GM18867 (cell line): ENCODE measurements around the gene OOEP.

Experiments used
- ATAC-seq: cut with Tn5 transposase; IDR thresholded peaks from one replicate; pipeline ENCODE4 v1.9.1; 2021; ENCODE audit warnings: mild to moderate bottlenecking, moderate library complexity; ENCODE audit not compliant: unreplicated experiment

Gene OOEP

DNA sequence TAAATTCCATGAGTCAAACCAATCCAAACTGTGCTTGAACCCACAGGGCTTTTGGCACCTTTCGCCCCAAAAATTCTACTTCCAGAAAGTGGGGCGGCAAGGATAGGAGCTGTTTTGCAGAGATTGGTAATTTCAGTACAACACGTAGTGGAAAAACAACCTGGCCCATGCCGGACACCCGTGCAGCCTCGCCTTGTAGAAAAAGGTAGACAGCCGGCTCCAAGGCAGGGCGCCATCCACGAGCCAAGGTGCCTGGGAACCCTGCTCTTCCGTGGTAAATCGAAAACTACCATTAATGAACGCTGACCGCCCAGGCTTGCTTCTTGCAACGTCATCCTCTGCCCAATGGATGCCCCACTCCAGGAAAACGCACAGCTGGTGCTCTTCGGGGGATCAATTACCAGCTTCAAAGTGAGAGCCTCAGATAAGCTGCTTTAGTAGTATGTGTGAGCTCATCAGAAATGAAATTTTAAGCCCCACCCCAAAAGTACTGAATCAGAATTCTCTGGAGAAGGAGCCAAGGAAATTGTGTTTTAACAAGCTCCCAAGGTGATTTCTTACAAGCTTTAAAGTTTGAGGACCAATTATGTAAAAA, 1.8 kb downstream of the OOEP start:
- no peak for ATAC-seq

DNA sequence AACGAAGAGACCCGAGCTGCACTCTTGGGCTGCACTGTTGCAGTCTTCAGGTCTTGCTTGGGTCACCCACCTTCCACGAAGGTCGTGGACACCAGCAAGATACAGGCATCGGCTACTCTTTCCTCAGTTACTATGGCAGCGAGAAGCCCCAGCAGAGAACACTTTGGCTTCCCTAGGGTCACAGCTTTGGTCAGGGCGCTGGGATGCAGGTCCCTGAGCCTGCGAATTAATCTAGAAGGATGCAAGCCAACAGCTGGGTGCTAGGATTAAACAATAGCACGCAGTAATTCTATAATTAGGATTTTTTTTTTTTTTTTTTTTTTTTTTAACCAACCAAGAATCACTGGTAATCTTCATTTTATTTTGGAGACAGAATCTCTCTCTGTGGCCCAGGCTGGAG, 5.1 kb downstream of the OOEP start:
- ATAC-seq = no peak

DNA sequence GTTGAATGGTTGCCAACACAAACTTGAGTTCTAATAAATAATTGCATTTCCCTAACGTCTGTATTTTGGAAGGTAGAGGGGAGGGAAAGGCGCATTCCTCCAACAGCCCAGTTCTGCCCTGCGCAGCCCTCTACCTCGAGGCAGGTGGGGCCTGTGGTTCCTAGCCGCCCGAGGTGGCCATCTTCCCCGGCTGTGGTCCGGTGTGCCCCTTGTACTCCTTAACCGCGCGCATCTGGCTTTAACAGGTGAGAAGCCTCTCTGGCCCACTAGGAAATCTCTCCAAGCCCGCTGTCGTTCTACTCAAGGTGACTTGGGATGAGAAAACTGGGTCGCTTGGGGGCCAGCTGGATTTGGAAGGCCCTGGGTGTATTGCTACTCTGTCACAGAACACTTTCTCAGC, 5.6 kb downstream of the OOEP start:
- no peak for ATAC-seq

DNA sequence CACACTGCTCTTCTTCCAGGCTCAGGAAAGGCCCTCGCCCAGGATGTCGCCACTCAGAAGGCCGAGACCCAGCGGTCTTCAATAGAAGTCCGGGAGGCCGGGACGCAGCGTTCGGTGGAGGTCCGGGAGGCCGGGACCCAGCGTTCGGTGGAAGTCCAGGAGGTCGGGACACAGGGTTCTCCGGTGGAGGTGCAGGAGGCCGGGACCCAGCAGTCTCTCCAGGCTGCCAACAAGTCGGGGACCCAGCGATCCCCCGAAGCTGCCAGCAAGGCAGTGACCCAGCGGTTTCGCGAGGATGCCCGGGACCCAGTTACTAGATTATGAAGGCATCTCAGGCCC, 6.2 kb downstream of the OOEP start:
- ATAC-seq = no peak

DNA sequence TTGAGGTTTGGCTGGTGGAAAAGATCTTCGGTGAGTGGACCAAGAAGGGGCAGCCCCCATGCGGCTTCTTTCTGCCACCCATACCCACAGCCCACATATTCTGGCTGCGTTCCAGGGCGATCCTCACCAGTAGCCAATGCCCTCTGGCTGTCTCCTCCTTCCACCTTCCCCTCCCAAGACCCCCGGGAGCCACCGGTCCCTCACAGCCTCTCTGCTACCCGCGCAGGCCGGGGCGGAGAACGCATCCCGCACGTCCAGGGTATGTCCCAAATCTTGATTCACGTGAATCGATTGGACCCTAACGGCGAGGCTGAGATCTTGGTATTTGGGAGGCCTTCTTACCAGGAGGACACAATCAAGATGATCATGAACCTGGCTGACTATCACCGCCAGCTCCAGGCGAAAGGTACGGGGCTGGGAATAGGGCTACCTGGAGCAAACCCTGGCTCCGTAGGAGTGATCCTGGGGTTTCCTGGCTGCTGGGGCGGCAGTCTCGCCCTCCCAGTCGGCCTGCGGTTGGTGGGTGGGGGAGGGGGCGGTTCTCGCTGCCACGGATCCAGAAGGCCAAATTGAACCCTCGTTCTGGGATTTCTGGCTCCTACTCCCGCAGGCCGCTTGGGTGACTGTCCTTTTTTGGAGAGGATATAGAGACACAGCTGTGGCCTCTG, 6.7 kb downstream of the OOEP start:
- no peak for ATAC-seq

DNA sequence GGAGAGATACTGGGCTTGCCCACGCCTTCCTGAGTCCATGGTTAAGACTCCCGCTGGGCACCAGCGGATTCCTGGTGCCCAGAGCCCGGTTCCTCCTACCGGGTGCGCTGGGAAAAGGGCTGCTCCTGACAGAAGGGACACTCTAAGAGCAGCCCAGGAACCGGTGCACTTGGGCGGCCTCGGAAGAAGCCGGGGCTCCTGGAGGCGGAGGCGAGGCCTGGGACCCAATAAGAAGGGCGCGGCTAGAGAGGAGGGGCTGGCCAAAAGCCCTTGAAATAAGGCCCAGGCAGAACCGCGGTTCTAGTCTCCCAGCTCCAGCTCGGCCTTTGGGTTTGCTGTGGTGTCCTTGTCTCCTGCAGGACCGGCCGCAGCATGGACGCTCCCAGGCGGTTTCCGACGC, 7.3 kb downstream of the OOEP start, which contains the start of gene KHDC3L:
Gene KHDC3L (plus strand): TSS at position 301 of the 400 bp plus-strand sequence. CDS start 72 bp downstream, at position 373.
- no peak for ATAC-seq

DNA sequence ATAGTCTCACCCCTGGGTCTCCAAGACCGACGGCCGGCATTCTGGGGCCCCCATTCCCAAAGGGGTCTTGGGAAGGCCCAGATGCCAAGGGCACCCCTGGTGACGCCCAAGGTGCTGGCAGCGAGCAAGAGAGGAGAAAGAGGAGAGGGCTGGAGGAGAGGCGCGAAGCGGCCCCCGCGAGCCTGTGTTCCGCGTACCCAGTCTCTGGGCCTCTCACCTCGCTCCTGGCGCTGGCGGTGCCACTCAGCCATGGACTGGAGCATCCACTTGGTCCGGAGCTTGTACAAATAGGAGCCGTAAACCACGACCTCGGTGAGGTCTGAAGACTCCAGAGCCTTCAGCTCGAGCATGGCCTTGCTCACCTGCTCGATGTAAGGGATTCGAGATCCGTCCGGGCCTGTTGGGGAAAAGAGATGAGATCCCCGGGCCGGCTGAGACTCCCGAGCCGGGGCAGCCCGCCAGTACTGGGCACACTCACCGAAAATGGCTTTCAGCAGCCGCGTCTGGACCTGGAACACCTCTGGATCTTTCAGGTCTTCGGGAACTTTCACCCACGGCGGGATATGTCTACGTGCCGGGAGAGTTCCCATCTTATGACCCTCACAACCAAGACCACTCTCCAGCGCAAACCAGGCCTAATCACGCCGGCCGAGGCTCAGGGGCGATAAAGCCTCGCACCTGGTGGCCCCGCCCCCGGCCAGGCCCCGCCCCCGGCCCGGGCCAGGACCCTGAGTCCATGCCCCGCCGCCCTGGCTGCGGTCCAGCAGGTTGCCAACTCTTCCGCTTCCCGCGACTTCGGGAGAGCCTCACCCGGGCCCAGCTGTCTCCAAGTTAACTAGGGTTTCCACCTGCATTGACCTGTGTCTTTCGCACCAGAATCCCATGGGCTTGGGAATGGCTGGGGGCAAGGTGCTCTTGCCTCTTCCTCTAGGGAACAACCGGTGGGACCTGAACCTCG, 15.8 kb downstream of the OOEP start, which contains the start of gene DPPA5:
Gene DPPA5 (minus strand): TSS at position 641 of the 958 bp plus-strand sequence. CDS start 51 bp downstream, at position 590.
- ATAC-seq = no peak

DNA sequence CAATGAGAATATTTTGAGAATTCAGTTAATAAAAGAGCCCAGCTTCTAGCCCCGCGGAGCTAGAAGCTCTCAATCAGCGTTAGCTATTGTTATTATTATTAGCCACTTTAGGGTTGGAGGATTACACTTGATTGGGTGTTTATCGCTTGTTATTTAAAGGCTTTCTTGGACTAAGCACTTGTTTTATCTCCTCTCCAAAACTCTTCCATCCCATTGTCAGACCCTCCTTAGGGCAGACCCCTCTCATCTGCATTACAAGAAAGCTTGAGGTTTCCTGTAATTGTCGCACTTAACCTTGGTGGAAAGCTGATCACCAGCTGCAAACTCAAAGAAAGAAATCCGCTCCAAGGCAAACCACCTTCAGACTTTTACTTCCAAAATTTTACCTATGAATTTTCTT, 20.4 kb downstream of the OOEP start:
- no peak for ATAC-seq

DNA sequence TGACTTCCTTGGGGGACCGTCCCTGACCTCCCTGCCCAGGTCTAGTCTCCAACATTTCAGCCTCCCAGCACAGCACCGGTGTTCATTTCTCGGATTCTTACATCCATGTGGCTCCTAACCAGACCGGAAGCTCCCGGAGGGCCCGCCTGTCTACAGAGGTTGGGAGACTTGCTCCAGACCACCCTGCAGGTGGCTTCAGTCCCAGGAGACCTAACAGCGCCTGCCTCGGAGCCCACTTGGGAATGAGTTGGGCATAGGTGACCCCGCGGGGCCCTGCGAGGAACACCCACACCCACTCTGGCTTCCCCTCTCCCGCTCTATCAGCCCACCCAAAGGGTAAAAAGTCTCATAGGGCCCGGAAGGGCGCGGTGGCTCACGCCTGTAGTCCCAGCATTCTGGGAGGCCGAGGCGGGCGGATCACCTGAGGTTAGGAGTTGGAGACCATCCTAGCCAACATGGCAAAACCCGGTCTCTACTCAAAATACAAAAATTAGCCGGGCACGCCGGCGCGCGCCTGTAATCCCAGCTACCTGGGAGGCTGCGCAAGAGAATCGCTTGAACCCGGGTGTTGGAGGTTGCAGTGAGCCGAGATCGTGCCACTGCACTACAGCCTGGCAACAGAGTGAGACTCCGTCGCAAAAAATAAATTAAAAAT, 21.0 kb downstream of the OOEP start:
- no peak for ATAC-seq

DNA sequence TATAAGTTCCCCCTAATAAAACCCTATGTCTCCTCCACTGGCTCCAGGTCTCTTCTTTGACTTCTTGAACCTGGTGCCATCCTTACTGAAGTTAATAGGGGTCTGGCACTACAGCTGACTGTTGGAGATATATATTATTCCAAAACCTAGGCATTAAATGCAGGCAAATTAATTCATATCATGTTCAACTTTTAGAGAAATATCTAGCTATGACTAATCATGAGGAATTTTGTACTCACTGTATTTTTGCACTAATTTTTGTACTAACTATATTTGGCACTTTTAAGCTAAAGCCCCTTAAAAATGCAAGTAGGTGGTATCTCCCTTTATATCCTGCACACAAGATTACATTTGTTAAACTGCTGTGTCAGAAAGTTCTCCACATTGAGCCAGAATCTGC, 26.5 kb downstream of the OOEP start:
- ATAC-seq = no peak

DNA sequence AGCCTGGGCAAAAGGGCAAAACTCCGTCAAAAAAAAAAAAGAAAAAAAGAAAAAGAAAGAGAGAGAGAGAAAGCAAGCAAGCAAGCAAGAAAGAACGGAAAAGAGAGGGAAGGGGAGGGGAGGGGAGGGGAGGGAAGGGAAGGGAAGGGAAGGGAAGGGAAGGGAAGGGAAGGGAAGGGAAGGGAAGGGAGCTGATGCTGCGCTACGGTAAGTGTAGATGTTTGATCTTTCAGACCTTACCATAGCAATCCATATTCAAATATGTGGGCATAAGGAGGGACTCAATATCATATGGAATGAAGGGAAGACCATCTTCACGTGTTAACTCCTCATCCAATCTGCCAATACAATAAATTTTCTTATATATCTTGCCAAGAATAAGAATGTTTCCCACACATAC, 27.5 kb downstream of the OOEP start:
- no peak for ATAC-seq

DNA sequence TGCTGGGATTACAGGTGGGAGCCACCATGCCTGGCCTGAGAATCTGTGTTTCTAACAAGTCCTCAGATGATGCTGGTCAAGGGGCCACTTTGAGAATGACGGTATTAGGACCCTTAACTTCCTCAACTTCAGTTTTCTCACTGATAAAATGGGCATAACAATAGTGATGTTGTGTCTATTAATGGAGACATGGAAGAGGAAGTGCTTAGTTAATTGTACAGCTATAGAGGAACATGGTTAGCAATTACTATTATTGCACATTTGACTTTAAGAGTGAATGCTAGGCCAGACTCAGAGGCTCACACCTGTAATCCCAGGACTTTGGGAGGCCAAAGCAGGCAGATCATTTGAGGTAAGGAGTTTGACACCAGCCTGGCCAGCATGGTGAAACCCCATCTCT, 28.4 kb downstream of the OOEP start:
- no peak for ATAC-seq

DNA sequence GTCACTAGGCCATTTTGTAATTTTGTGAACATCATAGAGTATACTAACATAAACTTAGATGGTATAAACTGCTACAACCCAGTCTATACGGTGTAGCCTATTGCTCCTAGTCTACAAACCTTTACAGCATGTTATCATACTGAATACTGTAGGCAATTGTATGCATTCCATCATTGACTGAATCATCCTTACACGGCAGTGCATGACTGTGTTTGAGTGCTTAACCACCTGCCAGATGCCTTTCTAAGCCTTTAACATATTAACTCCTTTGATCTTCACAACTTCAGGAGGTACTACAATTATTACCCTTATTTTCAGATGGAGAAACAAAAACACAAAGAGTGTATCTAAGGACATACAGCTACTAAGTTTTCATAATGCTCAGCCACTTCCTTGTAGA, 29.6 kb downstream of the OOEP start:
- no peak for ATAC-seq

DNA sequence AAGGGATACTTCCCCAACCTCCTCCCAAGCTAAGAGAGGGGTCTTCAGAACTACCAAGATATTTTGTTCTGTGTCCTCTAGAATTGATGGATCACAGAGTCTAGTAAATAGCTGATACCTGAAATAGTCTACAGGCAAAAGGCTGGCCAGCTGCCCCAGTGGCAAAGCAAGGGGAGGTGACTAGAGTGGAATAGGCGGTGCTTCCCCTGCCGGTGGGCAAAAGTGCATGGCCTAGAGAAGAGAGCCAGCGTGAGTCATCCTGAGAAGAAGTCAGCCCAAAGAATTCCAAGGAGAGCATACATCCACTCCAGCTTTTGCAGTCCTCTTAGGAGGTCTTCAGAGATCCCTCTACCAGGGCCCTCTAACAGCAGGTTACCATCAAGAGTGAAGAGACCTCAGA, 30.4 kb downstream of the OOEP start:
- no peak for ATAC-seq

DNA sequence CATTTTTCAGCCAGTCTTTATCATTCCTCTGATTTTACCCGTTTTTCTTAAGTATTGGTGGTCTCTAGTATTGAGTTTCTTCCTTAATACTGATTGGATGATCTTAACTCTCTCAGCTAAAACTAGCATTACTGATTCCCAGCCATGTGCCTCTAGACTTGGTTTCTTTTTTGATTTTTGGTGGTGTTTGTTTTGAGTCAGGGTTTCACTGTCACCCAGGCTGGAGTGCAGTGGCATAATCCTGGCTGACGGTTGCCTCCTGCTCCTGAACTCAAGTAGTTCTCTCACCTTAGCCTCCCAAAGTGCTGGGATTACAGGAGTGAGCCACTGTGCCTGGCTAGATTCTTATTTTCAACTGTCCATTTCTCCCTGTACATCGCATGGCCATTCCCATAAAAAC, 40.5 kb downstream of the OOEP start:
- peak; percentile 73 for ATAC-seq

DNA sequence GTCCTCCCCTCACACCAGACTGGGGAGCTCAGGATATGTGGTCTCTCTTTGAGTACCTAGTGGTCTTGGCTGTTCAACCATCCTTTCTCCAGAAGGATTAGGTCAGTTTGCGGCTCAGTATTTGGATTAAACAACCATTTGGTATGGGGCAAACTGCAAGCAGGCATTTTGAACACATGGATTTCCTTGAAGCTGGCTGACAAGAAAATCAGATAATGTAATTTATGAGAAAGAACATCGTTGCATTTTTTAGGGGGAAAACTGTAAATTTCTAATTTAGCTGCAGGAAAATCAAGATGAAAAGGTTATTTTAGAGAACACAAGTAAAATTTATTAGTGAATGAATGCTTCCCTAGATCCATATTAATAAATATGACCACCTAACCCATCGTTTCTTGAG, 40.9 kb downstream of the OOEP start:
- no peak for ATAC-seq

DNA sequence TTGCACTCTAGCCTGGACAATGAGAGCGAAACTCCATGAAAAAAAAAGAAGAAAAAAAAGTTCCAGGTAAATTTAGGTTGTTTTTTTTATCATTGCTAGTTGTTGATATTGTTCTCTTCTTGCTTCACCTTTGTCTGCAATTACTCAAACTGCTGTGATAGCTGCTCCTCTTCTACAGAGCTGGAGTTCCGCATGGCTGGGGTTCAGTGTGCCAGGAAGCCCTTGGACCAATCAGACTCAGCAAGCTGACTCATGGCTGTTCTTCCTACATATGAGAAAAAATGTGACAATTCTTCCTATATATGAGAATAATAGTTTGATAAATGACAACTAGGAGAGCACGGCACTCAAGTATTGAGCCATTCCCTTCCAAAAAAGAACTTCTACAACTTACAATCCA, 44.0 kb downstream of the OOEP start:
- no peak for ATAC-seq

DNA sequence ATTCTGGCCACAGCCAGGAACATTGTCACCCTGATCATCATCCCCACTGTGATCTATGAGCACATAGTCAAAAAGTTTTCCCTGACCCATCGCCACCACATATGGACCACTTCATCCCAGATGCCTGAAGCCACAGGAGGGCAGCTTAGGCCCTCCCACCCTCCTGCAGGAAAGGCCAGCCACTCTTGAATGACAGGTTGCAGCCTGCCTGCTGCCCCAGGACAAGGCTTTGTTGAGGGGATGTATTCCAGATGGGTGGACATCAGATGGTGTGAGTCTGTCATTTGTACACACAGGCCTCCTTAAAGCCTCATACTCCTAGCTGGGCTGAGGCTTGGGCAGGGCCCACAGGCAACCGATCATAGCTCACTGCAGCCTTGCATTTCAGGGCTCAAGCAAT, 46.4 kb downstream of the OOEP start:
- ATAC-seq = no peak
